ENCODE results near the gene RFX5.

DNA sequence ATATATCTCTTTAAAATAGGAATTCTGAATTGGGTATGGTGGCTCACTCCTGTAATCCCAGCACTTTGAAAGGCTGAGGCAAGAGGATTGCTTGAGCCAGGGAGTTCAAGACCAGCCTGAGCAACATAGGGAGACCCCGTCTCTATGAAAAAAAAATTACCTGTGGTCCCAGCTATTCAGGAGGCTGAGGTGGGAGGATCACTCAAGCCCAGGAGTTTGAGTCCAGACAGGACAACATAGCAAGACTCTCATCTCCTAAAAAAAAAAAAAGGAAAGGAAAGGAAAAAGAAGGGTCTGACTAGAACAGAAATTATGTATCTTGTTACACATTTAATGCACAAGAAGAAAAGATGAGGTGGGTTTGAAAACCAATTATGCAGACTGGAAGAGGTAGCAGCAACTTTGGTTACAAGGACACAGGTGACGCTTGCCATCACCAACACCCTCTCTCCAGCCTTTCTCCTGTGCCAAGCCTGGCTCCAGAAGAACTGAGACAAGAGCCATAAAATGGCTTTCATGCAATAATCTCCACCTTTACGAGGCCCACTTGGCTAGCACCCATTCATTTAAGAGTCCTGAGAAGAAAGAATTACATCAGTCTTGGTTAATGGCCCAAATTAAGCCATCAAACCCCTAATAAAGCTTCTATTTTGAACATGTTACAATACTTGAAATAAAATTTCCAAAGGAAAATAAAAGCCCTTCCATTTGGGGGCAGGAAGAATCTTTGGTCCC is 30.3 kb upstream of the RFX5 start:
- TF ChIP-seq, protein P1, sequence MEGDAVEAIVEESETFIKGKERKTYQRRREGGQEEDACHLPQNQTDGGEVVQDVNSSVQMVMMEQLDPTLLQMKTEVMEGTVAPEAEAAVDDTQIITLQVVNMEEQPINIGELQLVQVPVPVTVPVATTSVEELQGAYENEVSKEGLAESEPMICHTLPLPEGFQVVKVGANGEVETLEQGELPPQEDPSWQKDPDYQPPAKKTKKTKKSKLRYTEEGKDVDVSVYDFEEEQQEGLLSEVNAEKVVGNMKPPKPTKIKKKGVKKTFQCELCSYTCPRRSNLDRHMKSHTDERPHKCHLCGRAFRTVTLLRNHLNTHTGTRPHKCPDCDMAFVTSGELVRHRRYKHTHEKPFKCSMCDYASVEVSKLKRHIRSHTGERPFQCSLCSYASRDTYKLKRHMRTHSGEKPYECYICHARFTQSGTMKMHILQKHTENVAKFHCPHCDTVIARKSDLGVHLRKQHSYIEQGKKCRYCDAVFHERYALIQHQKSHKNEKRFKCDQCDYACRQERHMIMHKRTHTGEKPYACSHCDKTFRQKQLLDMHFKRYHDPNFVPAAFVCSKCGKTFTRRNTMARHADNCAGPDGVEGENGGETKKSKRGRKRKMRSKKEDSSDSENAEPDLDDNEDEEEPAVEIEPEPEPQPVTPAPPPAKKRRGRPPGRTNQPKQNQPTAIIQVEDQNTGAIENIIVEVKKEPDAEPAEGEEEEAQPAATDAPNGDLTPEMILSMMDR (conservative IDR thresholded peaks at IDR 0.05; ENCODE audit: low read depth in 2 of 2), result no peak
- TF ChIP-seq EZH2 (IDR thresholded peaks at IDR 0.05; ENCODE audit: low read depth, unreplicated experiment), result no peak
- TF ChIP-seq, protein P2, sequence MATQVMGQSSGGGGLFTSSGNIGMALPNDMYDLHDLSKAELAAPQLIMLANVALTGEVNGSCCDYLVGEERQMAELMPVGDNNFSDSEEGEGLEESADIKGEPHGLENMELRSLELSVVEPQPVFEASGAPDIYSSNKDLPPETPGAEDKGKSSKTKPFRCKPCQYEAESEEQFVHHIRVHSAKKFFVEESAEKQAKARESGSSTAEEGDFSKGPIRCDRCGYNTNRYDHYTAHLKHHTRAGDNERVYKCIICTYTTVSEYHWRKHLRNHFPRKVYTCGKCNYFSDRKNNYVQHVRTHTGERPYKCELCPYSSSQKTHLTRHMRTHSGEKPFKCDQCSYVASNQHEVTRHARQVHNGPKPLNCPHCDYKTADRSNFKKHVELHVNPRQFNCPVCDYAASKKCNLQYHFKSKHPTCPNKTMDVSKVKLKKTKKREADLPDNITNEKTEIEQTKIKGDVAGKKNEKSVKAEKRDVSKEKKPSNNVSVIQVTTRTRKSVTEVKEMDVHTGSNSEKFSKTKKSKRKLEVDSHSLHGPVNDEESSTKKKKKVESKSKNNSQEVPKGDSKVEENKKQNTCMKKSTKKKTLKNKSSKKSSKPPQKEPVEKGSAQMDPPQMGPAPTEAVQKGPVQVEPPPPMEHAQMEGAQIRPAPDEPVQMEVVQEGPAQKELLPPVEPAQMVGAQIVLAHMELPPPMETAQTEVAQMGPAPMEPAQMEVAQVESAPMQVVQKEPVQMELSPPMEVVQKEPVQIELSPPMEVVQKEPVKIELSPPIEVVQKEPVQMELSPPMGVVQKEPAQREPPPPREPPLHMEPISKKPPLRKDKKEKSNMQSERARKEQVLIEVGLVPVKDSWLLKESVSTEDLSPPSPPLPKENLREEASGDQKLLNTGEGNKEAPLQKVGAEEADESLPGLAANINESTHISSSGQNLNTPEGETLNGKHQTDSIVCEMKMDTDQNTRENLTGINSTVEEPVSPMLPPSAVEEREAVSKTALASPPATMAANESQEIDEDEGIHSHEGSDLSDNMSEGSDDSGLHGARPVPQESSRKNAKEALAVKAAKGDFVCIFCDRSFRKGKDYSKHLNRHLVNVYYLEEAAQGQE (IDR thresholded peaks at IDR 0.05; ENCODE audit: unreplicated experiment), result no peak
- no peak for TF ChIP-seq ZNF331 (CRISPR knock-in tag; IDR thresholded peaks at IDR 0.05; ENCODE audit: low read depth)
- no peak for TF ChIP-seq EZH2phosphoT487 (IDR thresholded peaks at IDR 0.05; ENCODE audit: unreplicated experiment)
- no peak for TF ChIP-seq NANOG (IDR thresholded peaks at IDR 0.05; ENCODE audit: borderline replicate concordance)
- TF ChIP-seq POLR2AphosphoS5 (IDR thresholded peaks at IDR 0.05; ENCODE audit: low read depth), result no peak
